GM19438 (cell line): Measurements from ENCODE around the gene ADGRL2.

ENCODE experiments used
- ATAC-seq: cut with Tn5 transposase; IDR thresholded peaks from one replicate; pipeline ENCODE4 v1.9.1; 2021; ENCODE audit warnings: low read depth; ENCODE audit not compliant: unreplicated experiment

Gene ADGRL2

GRCh38 chr1:81894867-81895266 lies 94.1 kb downstream of the ADGRL2 start:
- ATAC-seq, result no peak

GRCh38 chr1:81899214-81899821 lies 98.6 kb downstream of the ADGRL2 start:
- no peak for ATAC-seq

GRCh38 chr1:81907575-81907974 lies 106.8 kb downstream of the ADGRL2 start:
- no peak for ATAC-seq

- ATAC-seq, result no peak
Observed at GRCh38 chr1:81912383-81912782, 111.6 kb downstream of the ADGRL2 start.

GRCh38 chr1:81915937-81916336 lies 115.2 kb downstream of the ADGRL2 start:
- ATAC-seq, result no peak

GRCh38 chr1:81920245-81920740 lies 119.6 kb downstream of the ADGRL2 start:
- no peak for ATAC-seq

- no peak for ATAC-seq
Observed at GRCh38 chr1:81920886-81921285, 120.2 kb downstream of the ADGRL2 start.

GRCh38 chr1:81921344-81921743 lies 120.6 kb downstream of the ADGRL2 start:
- no peak for ATAC-seq

GRCh38 chr1:81921851-81922462 lies 121.2 kb downstream of the ADGRL2 start:
- no peak for ATAC-seq

GRCh38 chr1:81922955-81923354 lies 122.2 kb downstream of the ADGRL2 start:
- no peak for ATAC-seq

- no peak for ATAC-seq
Observed at GRCh38 chr1:81929106-81929505, 128.4 kb downstream of the ADGRL2 start.

- ATAC-seq, result no peak
Observed at GRCh38 chr1:81936853-81937252, 136.1 kb downstream of the ADGRL2 start.

GRCh38 chr1:81937791-81938450 lies 137.2 kb downstream of the ADGRL2 start:
- no peak for ATAC-seq

- no peak for ATAC-seq
Observed at GRCh38 chr1:81948495-81948894, 147.8 kb downstream of the ADGRL2 start.

GRCh38 chr1:81949421-81949820 lies 148.7 kb downstream of the ADGRL2 start:
- no peak for ATAC-seq

GRCh38 chr1:81950037-81950436 lies 149.3 kb downstream of the ADGRL2 start:
- no peak for ATAC-seq

GRCh38 chr1:81950591-81951244 lies 150.0 kb downstream of the ADGRL2 start:
- ATAC-seq, result no peak

- no peak for ATAC-seq
Observed at GRCh38 chr1:81954534-81955020, 153.8 kb downstream of the ADGRL2 start.

- ATAC-seq, result no peak
Observed at GRCh38 chr1:81967951-81968350, 167.2 kb downstream of the ADGRL2 start.

- ATAC-seq, result no peak
Observed at GRCh38 chr1:81970416-81970815, 169.7 kb downstream of the ADGRL2 start.

- ATAC-seq, result no peak
Observed at GRCh38 chr1:81974222-81974841, 173.6 kb downstream of the ADGRL2 start.
